Prostate gland (tissue), 2 donors: Measurements from ENCODE around the gene TMEM181. TPM values are rescaled to one million over a fixed set of nuclear protein-coding genes. Genes with fewer than 3 reads are reported as not detected.

Experiments
- DNase-seq: peaks from one replicate; pipeline ENCODE4 v3.0.0-alpha.2; 2019; ENCODE audit warnings: low spot score
- H3K27ac ChIP-seq, 2 donors: fragments of 200-600 bp; sonication (generic); 2 replicates each; pipeline ENCODE4 v1.5.1; 2017 to 2019
- H3K27me3 ChIP-seq: fragments of 200-600 bp; sonication (generic); replicated peaks from 2 replicates; pipeline ENCODE4 v1.5.1; 2019; ENCODE audit not compliant: insufficient read depth
- H3K36me3 ChIP-seq, 2 donors: fragments of 200-600 bp; sonication (generic); 1 replicate in 1 of 2; 2 replicates in 1 of 2; pipeline versions ENCODE4 v1.5.1 to v1.8.1; 2017 to 2019
- H3K4me1 ChIP-seq: fragments of 200-600 bp; sonication (generic); replicated peaks from 2 replicates; pipeline ENCODE4 v1.5.1; 2019
- H3K4me3 ChIP-seq, 2 donors: fragments of 200-600 bp; sonication (generic); 2 replicates each; pipeline ENCODE4 v1.5.1; 2017 to 2019
- H3K9me3 ChIP-seq: fragments of 200-600 bp; sonication (generic); 2 replicates; pipeline ENCODE4 v1.5.1; 2017
- POLR2A ChIP-seq: fragments of 450-650 bp; IDR thresholded peaks from one replicate; pipeline ENCODE4 v1.6.1; 2016; ENCODE audit warnings: antibody characterized with exemption, mild to moderate bottlenecking
- POLR2AphosphoS5 ChIP-seq: sonication (generic); formaldehyde crosslinking; IDR thresholded peaks from one replicate; pipeline ENCODE4 v1.6.1; 2017; ENCODE audit warnings: antibody characterized with exemption
- WGBS: methylation state at CpG from one replicate; pipeline ENCODE4 v1.1.5; 2018; 5-methylcytosine and 5-hydroxymethylcytosine counted together
- intact Hi-C: fragments of 100-400 bp; cut with DNase I; formaldehyde crosslinking; loops from one replicate; pipeline ENCODE4 v1.14.2; 2022
- total RNA-seq, 2 donors: library from RNA; depleted of rRNA; stranded (reverse); fragments of >200 nt; gene quantifications; one replicate each; pipeline ENCODE4 v1.1.0, GENCODE V29; 2016
- TF ChIP-seq, protein P1 (sequence below), 4 experiments: fragments of 200-600 bp in 2 of 4; fragments of 450-650 bp in 2 of 4; sonication (generic) in 2 of 4; IDR thresholded peaks; 1 replicate in 3 of 4; 2 replicates in 1 of 4; pipeline ENCODE4 v1.5.1; 2016 to 2019; ENCODE audit warnings: antibody characterized with exemption in 4 of 4, mild to moderate bottlenecking in 2 of 4, moderate library complexity in 2 of 4

TMEM181 gene
- total RNA-seq, 2 donors from 2014 or later: 26.0 to 67.9 TPM

DNA sequence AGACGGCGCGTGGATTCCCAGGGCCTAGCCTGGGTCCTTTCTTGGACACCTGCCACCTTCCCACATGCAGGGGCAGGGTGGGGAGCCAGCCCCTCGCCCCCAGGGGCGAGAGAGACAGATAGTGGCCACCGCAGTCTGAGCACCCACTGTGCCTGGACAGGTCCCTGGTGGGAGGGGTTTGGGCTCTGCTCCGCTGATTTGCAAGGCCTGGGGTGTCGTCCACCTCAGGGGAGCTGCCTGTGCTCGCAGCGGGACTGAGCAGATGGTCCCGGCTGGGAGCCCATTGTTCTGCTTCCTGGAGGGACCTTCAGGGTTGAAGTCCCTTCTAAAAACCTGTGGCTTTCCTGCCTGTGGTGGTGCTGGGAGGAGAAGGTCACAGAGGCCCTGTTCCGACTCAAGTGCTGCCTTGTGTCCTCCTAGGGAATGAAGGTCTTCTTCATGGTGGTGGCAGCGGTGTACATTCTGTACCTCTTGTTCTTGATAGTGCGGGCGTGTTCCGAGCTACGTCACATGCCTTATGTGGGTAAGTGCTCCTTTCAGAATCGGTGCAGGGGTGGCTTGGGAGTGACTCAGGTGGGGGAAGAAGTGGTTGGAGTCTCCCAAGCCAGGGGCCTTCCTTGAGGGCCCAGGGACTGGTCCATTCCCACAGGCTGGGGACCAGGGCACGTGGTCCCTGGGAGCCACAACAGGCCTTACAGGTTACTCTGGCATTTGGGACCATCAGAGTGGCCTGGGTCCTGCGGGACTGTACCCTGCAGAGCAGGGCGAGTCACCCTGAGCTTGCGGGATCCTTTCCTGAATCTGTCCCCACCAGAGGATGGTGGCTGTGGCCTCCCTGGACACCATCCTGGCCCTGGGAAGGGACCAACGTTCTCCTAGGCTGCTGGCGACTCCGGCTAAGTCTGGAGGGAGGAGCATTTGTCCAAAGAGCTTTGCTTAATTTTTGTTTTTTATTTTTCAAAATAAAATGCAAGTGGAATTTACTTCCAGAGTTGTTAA lies 65.1 kb downstream of the TMEM181 start:
- no peak overlapping the region for H3K27ac ChIP-seq
- intact Hi-C loops: no loop called here
- H3K9me3 ChIP-seq: no peaks in the 10 kb centered on the region
- H3K4me1 ChIP-seq: no peaks in the 10 kb centered on the region
- H3K36me3 ChIP-seq: no peaks in the 10 kb centered on the region
- TF ChIP-seq, protein P1, sequence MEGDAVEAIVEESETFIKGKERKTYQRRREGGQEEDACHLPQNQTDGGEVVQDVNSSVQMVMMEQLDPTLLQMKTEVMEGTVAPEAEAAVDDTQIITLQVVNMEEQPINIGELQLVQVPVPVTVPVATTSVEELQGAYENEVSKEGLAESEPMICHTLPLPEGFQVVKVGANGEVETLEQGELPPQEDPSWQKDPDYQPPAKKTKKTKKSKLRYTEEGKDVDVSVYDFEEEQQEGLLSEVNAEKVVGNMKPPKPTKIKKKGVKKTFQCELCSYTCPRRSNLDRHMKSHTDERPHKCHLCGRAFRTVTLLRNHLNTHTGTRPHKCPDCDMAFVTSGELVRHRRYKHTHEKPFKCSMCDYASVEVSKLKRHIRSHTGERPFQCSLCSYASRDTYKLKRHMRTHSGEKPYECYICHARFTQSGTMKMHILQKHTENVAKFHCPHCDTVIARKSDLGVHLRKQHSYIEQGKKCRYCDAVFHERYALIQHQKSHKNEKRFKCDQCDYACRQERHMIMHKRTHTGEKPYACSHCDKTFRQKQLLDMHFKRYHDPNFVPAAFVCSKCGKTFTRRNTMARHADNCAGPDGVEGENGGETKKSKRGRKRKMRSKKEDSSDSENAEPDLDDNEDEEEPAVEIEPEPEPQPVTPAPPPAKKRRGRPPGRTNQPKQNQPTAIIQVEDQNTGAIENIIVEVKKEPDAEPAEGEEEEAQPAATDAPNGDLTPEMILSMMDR (IDR thresholded peaks at IDR 0.05): no peak
- TF ChIP-seq POLR2A: no peak
- TF ChIP-seq POLR2AphosphoS5: no peak
- H3K27me3 ChIP-seq: no peaks in the 10 kb centered on the region
- H3K4me3 ChIP-seq: no peak overlapping the region
- no peak for DNase-seq
- 92% methylated on average over 21 of the region's 25 CpGs for WGBS

DNA sequence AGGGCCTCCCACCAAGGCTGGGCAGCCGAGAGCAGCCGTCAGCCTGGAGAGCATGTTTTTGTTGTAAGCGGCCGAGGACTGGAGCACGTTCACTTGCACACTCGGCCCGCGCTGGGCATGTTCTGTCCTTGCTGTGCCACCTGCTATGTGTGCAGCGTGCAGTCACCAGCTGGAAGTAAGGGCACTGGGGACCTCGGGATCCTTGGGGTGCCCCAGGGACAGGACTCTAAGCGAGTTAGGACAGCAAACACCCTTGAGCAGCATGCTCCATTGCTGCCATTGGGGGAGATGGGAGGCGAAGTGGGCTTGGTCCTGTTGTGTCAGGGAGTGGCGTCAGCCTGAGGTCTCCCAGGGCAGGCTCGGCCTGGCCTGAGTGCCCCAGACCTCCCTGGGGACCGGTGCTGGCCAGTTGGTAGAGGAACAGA lies 66.0 kb downstream of the TMEM181 start:
- DNase-seq: no peak
- TF ChIP-seq POLR2AphosphoS5 (peak; percentile 8), POLR2A (no peak)
- TF ChIP-seq, protein P1 (IDR thresholded peaks at IDR 0.05): no peak
- Histone ChIP-seq H3K27ac (no peak overlapping the region), H3K4me3 (no peak overlapping the region), H3K36me3 (no peaks in the 10 kb centered on the region), H3K27me3 (no peaks in the 10 kb centered on the region), H3K4me1 (no peaks in the 10 kb centered on the region), H3K9me3 (no peaks in the 10 kb centered on the region)
- intact Hi-C loops: no loop called here
- 82% methylated on average over 15 of the region's 15 CpGs for WGBS

DNA sequence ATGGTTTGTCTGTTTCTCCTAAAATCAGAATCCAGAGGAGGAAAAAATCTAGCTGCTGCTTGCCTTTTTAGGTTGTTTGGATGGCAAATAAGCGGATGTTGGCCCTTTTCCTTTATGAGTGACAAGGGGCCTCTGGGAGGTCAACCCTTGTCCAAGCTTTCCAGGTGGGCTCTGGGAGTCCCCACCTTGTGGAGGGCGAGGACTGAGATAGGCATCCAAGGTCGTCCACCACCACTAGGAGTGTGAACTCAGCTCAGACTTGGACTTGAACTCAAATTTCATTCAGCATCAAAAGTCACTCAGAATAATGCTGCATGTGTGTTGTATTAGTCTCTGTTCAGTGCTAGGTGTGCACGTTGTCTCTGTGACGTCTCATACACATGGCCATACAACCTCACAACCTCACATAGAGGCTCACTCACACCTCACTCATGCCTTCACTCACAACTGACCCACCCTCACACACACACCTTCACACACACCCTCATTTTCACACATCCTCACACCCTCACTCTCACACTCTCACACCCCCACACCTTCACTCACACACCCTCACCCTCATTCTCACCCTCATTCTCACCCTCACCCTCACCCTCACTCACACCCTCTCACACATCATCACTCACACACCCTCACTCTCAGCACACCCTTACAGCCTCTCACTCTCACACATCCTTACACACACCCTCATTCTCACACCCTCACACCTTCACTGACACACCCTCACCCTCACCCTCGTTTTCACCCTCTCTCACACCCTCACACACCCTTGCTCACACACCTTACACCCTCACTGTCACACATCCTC lies 66.7 kb downstream of the TMEM181 start:
- TF ChIP-seq POLR2A: no peak
- TF ChIP-seq, protein P1 (IDR thresholded peaks at IDR 0.05): no peak
- TF ChIP-seq POLR2AphosphoS5: no peak
- no peak overlapping the region for H3K4me3 ChIP-seq
- no peak overlapping the region for H3K27ac ChIP-seq
- intact Hi-C loops: no loop called here
- no peaks in the 10 kb centered on the region for H3K36me3 ChIP-seq
- no peaks in the 10 kb centered on the region for H3K9me3 ChIP-seq
- no peaks in the 10 kb centered on the region for H3K4me1 ChIP-seq
- DNase-seq: no peak
- H3K27me3 ChIP-seq: no peaks in the 10 kb centered on the region
- 91% methylated on average over 6 of the region's 6 CpGs for WGBS

DNA sequence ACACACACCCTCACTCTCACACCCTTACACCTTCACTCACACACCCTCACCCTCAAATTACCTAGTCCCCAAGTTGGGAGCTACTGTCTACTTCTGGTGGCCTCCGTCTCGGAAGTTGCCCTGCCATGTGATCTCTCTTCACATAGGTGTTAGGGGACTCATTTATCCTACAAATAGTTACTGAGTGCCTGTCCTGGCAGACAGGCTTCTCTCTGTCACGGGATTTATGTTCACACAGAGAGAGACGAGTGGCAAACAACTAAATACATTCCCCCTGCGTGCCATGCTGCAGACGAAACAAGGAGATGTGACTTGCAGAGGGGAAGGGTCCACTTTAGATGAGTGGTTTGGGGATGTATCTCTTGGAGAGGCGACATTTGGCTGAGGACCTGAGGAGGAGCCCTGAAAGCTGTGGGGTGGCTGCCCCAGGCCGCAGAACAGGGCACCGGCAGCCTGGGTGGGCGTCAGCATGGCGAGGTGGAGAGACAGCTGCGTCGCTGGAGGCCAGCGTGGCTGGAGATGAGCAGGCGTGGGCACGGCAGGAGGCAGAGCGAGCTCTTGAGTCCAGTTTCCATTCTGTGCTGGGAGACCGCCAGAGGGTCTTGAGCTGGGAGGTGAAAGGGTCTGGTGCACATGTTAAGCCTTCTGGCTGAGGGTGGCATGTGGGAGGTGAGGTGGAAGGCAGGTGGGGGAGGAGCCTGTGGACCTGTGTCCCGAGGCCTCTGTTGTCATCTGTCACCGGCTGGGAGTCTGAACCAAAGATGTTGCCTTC lies 67.5 kb downstream of the TMEM181 start:
- no peaks in the 10 kb centered on the region for H3K9me3 ChIP-seq
- intact Hi-C loops: no loop called here
- no peaks in the 10 kb centered on the region for H3K36me3 ChIP-seq
- no peak overlapping the region for H3K4me3 ChIP-seq
- no peaks in the 10 kb centered on the region for H3K4me1 ChIP-seq
- H3K27me3 ChIP-seq: no peaks in the 10 kb centered on the region
- no peak for DNase-seq
- WGBS: 90% methylated on average over 20 of the region's 20 CpGs
- H3K27ac ChIP-seq: no peak overlapping the region
- TF ChIP-seq, protein P1 (IDR thresholded peaks at IDR 0.05): no peak
- TF ChIP-seq POLR2A: no peak
